Gastrocnemius medialis (tissue), 4 donors: ENCODE results near the gene ARRDC1. TPM values are rescaled to one million over a fixed set of nuclear protein-coding genes. Genes with fewer than 3 reads are reported as not detected.

ENCODE experiments used
- ATAC-seq, 2 donors: fragments of 150-250 bp; one replicate each; pipeline ENCODE4 v1.9.1; 2016
- DNase-seq, 2 donors: peaks; one replicate each; pipeline ENCODE4 v3.0.0-alpha.2; 2019
- H3K27ac ChIP-seq, 4 donors: fragments of 200-600 bp; sonication (generic); 1 replicate in 1 of 4; 2 replicates in 3 of 4; pipeline ENCODE4 v1.5.1; 2016 to 2018; ENCODE audit warnings: mild to moderate bottlenecking in 2 of 4, moderate library complexity in 1 of 4
- H3K27me3 ChIP-seq, 3 donors: fragments of 200-600 bp; sonication (generic) in 2 of 3; 1 replicate in 1 of 3; 2 replicates in 2 of 3; pipeline versions ENCODE4 v1.5.1 to v1.6.0; 2016 to 2019; ENCODE audit warnings: mild to moderate bottlenecking in 1 of 3, moderate library complexity in 1 of 3
- H3K36me3 ChIP-seq, 2 donors: fragments of 200-600 bp; sonication (generic) in 1 of 2; one replicate each; pipeline ENCODE4 v1.5.1; 2017 to 2018
- H3K4me1 ChIP-seq, 2 donors: fragments of 200-600 bp; sonication (generic) in 1 of 2; one replicate each; pipeline ENCODE4 v1.5.1; 2016 to 2017; ENCODE audit warnings: mild to moderate bottlenecking in 2 of 2
- H3K4me3 ChIP-seq, 4 donors: fragments of 200-600 bp; sonication (generic) in 3 of 4; 1 replicate in 1 of 4; 2 replicates in 3 of 4; pipeline ENCODE4 v1.5.1; 2016 to 2019; ENCODE audit warnings: mild to moderate bottlenecking in 2 of 4
- H3K9me3 ChIP-seq, 3 donors: fragments of 200-600 bp; sonication (generic) in 2 of 3; 1 replicate in 1 of 3; 2 replicates in 2 of 3; pipeline ENCODE4 v1.5.1; 2016 to 2019
- CTCF ChIP-seq, 5 experiments: fragments of 450-650 bp in 3 of 5; fragments of 200-600 bp in 2 of 5; sonication (generic) in 2 of 5; IDR thresholded peaks in 4 of 5; conservative IDR thresholded peaks in 1 of 5; 1 replicate in 4 of 5; 2 replicates in 1 of 5; pipeline ENCODE4 v1.5.1; 2016 to 2019; ENCODE audit warnings: antibody characterized with exemption in 5 of 5, mild to moderate bottlenecking in 3 of 5, moderate library complexity in 3 of 5
- POLR2A ChIP-seq, 2 donors: fragments of 450-650 bp; IDR thresholded peaks; one replicate each; pipeline ENCODE4 v1.6.1; 2017; ENCODE audit warnings: antibody characterized with exemption in 2 of 2, mild to moderate bottlenecking in 2 of 2, moderate library complexity in 2 of 2
- in situ Hi-C, 4 donors: fragments of 200-750 bp; cut with MboI; loops; one replicate each; pipeline versions ENCODE4 v1.15.0 to v1.8.0; 2017; ENCODE audit warnings: low sequenced_read_pairs in 4 of 4
- intact Hi-C: fragments of 100-400 bp; cut with DNase I; formaldehyde crosslinking; loops from one replicate; pipeline ENCODE4 v1.15.1; 2023; ENCODE audit warnings: low total_unique reads
- total RNA-seq, 4 donors: library from RNA; depleted of rRNA; stranded (reverse); fragments of >200 nt; gene quantifications; one replicate each; pipeline versions ENCODE4 v1.1.0 to v1.2.3, GENCODE V29; 2016

The ARRDC1 gene
- total RNA-seq, 4 donors from 2014 or later: 20.5 to 23.7 (median 23.3) TPM

GRCh38 chr9:137646341-137646740 is 40.9 kb downstream of the ARRDC1 start:
- H3K27me3 ChIP-seq: no peaks in the 10 kb centered on the region
- H3K9me3 ChIP-seq: no peaks in the 10 kb centered on the region
- intact Hi-C loops (no loop called here), in situ Hi-C loops (no loop called here)
- no peak overlapping the region for H3K27ac ChIP-seq
- TF ChIP-seq CTCF (IDR thresholded peaks at IDR 0.05 in 4 of 5, conservative IDR thresholded peaks at IDR 0.05 in 1 of 5): no peak
- no peak for TF ChIP-seq POLR2A (IDR thresholded peaks at IDR 0.05)
- no peak for DNase-seq
- H3K4me3 ChIP-seq: no peak overlapping the region
- peaks cover 0 to 5% of the 10 kb centered on the region in 2 donors for H3K4me1 ChIP-seq
- H3K36me3 ChIP-seq: peaks cover 0 to 6% of the 10 kb centered on the region in 2 donors
- ATAC-seq: no peak

GRCh38 chr9:137647096-137647714 is 41.7 kb downstream of the ARRDC1 start:
- intact Hi-C loops (no loop called here), in situ Hi-C loops (no loop called here)
- Histone ChIP-seq H3K9me3 (no peaks in the 10 kb centered on the region), H3K27ac (no peak overlapping the region), H3K27me3 (no peaks in the 10 kb centered on the region), H3K4me3 (no peak overlapping the region), H3K4me1 (peaks cover 0 to 5% of the 10 kb centered on the region in 2 donors), H3K36me3 (peaks cover 0 to 7% of the 10 kb centered on the region in 2 donors)
- no peak for TF ChIP-seq CTCF (IDR thresholded peaks at IDR 0.05 in 4 of 5, conservative IDR thresholded peaks at IDR 0.05 in 1 of 5)
- no peak for TF ChIP-seq POLR2A (IDR thresholded peaks at IDR 0.05)
- no peak for DNase-seq
- ATAC-seq: no peak

GRCh38 chr9:137648396-137648795 is 42.9 kb downstream of the ARRDC1 start:
- in situ Hi-C loops (no loop called here), intact Hi-C loops (no loop called here)
- Histone ChIP-seq H3K4me1 (peaks cover 0 to 5% of the 10 kb centered on the region in 2 donors), H3K27me3 (no peaks in the 10 kb centered on the region), H3K9me3 (no peaks in the 10 kb centered on the region), H3K27ac (no peak overlapping the region), H3K36me3 (peaks cover 0 to 14% of the 10 kb centered on the region in 2 donors), H3K4me3 (no peak overlapping the region)
- ATAC-seq (no peak), DNase-seq (no peak)
- TF ChIP-seq CTCF (IDR thresholded peaks at IDR 0.05 in 4 of 5, conservative IDR thresholded peaks at IDR 0.05 in 1 of 5) (no peak), POLR2A (IDR thresholded peaks at IDR 0.05) (no peak)

GRCh38 chr9:137649553-137649952 is 44.1 kb downstream of the ARRDC1 start:
- no peak overlapping the region for H3K4me3 ChIP-seq
- TF ChIP-seq POLR2A (IDR thresholded peaks at IDR 0.05) (no peak), CTCF (IDR thresholded peaks at IDR 0.05 in 4 of 5, conservative IDR thresholded peaks at IDR 0.05 in 1 of 5) (no peak)
- H3K27me3 ChIP-seq: no peaks in the 10 kb centered on the region
- no peak overlapping the region for H3K27ac ChIP-seq
- H3K4me1 ChIP-seq: peaks cover 0 to 5% of the 10 kb centered on the region in 2 donors
- no peak for ATAC-seq
- no peaks in the 10 kb centered on the region for H3K9me3 ChIP-seq
- in situ Hi-C loops (no loop called here), intact Hi-C loops (no loop called here)
- no peak for DNase-seq
- peaks cover 0 to 21% of the 10 kb centered on the region in 2 donors for H3K36me3 ChIP-seq

GRCh38 chr9:137650259-137650658 is 44.8 kb downstream of the ARRDC1 start:
- H3K36me3 ChIP-seq: peaks cover 0 to 21% of the 10 kb centered on the region in 2 donors
- H3K9me3 ChIP-seq: no peaks in the 10 kb centered on the region
- no peak overlapping the region for H3K4me3 ChIP-seq
- H3K27me3 ChIP-seq: no peaks in the 10 kb centered on the region
- intact Hi-C loops: no loop called here
- ATAC-seq: no peak
- DNase-seq: no peak
- in situ Hi-C loops: no loop called here
- peaks cover 0 to 1% of the 10 kb centered on the region in 2 donors for H3K4me1 ChIP-seq
- TF ChIP-seq CTCF (IDR thresholded peaks at IDR 0.05 in 4 of 5, conservative IDR thresholded peaks at IDR 0.05 in 1 of 5): no peak
- TF ChIP-seq POLR2A (IDR thresholded peaks at IDR 0.05): no peak
- H3K27ac ChIP-seq: no peak overlapping the region
